HEK293 (cell line): Measurements from ENCODE around the gene RBM34.
A peak's percentile ranks its signal among the peaks of the same experiment; 100 is the strongest.

Experiments used
- ZBTB1 ChIP-seq: fragments of 450-650 bp; formaldehyde crosslinking; IDR thresholded peaks from 2 replicates; pipeline ENCODE4 v1.5.1; 2016; ENCODE audit warnings: missing biosample characterization, missing genetic modification characterization
- ZBTB17 ChIP-seq: fragments of 450-650 bp; formaldehyde crosslinking; IDR thresholded peaks from 2 replicates; pipeline ENCODE4 v1.5.1; 2016; ENCODE audit warnings: missing biosample characterization, missing genetic modification characterization
- ZBTB44 ChIP-seq: fragments of 450-650 bp; IDR thresholded peaks from 2 replicates; pipeline ENCODE4 v1.5.1; 2018; ENCODE audit warnings: missing biosample characterization, mild to moderate bottlenecking, missing genetic modification characterization
- ZBTB7A ChIP-seq: fragments of 450-650 bp; formaldehyde crosslinking; IDR thresholded peaks from 2 replicates; pipeline ENCODE4 v1.5.1; 2016; ENCODE audit warnings: low read depth, missing biosample characterization, missing genetic modification characterization
- ZFP37 ChIP-seq: fragments of 450-650 bp; formaldehyde crosslinking; IDR thresholded peaks from 2 replicates; pipeline ENCODE4 v1.5.1; 2016; ENCODE audit warnings: missing biosample characterization, missing genetic modification characterization
- ZNF10 ChIP-seq: fragments of 450-650 bp; formaldehyde crosslinking; IDR thresholded peaks from 2 replicates; pipeline ENCODE4 v1.5.1; 2017; ENCODE audit warnings: missing biosample characterization, missing genetic modification characterization
- ZNF169 ChIP-seq: fragments of 450-650 bp; formaldehyde crosslinking; IDR thresholded peaks from 2 replicates; pipeline ENCODE4 v1.5.1; 2016; ENCODE audit warnings: missing biosample characterization, missing genetic modification characterization
- ZNF2 ChIP-seq: fragments of 450-650 bp; formaldehyde crosslinking; IDR thresholded peaks from 2 replicates; pipeline ENCODE4 v1.5.1; 2016; ENCODE audit warnings: missing biosample characterization, missing genetic modification characterization
- ZNF23 ChIP-seq: fragments of 450-650 bp; formaldehyde crosslinking; IDR thresholded peaks from 2 replicates; pipeline ENCODE4 v1.5.1; 2016; ENCODE audit warnings: missing biosample characterization, missing genetic modification characterization, borderline replicate concordance
- ZNF24 ChIP-seq: fragments of 450-650 bp; formaldehyde crosslinking; IDR thresholded peaks from 2 replicates; pipeline ENCODE4 v1.5.1; 2016; ENCODE audit warnings: missing biosample characterization, missing genetic modification characterization
- ZNF394 ChIP-seq: fragments of 450-650 bp; formaldehyde crosslinking; IDR thresholded peaks from 2 replicates; pipeline ENCODE4 v1.5.1; 2016; ENCODE audit warnings: missing biosample characterization, missing genetic modification characterization, mild to moderate bottlenecking, moderate library complexity, borderline replicate concordance
- ZNF398 ChIP-seq: fragments of 450-650 bp; formaldehyde crosslinking; IDR thresholded peaks from 2 replicates; pipeline ENCODE4 v1.5.1; 2017; ENCODE audit warnings: missing biosample characterization, missing genetic modification characterization
- ZNF514 ChIP-seq: fragments of 450-650 bp; formaldehyde crosslinking; IDR thresholded peaks from 2 replicates; pipeline ENCODE4 v1.5.1; 2016; ENCODE audit warnings: missing biosample characterization, missing genetic modification characterization
- ZNF529 ChIP-seq: fragments of 450-650 bp; formaldehyde crosslinking; IDR thresholded peaks from 2 replicates; pipeline ENCODE4 v1.5.1; 2017; ENCODE audit warnings: missing genetic modification characterization, missing biosample characterization; ENCODE audit not compliant: insufficient replicate concordance
- ZNF621 ChIP-seq: fragments of 450-650 bp; formaldehyde crosslinking; IDR thresholded peaks from 2 replicates; pipeline ENCODE4 v1.5.1; 2017; ENCODE audit warnings: missing biosample characterization, missing genetic modification characterization
- ZNF623 ChIP-seq: fragments of 450-650 bp; formaldehyde crosslinking; IDR thresholded peaks from 2 replicates; pipeline ENCODE4 v1.5.1; 2016; ENCODE audit warnings: missing biosample characterization, missing genetic modification characterization
- ZNF660 ChIP-seq: fragments of 450-650 bp; IDR thresholded peaks from 2 replicates; pipeline ENCODE4 v1.5.1; 2018; ENCODE audit warnings: missing biosample characterization, mild to moderate bottlenecking, missing genetic modification characterization
- ZNF843 ChIP-seq: fragments of 450-650 bp; formaldehyde crosslinking; IDR thresholded peaks from 2 replicates; pipeline ENCODE4 v1.5.1; 2016; ENCODE audit warnings: missing biosample characterization, missing genetic modification characterization
- ZSCAN30 ChIP-seq: fragments of 450-650 bp; IDR thresholded peaks from 2 replicates; pipeline ENCODE4 v1.5.1; 2018; ENCODE audit warnings: missing biosample characterization, mild to moderate bottlenecking, missing genetic modification characterization, moderate library complexity
- ZSCAN4 ChIP-seq: fragments of 450-650 bp; formaldehyde crosslinking; IDR thresholded peaks from 2 replicates; pipeline ENCODE4 v1.5.1; 2017; ENCODE audit warnings: missing biosample characterization, missing genetic modification characterization
- TF ChIP-seq, protein P1 (sequence below): fragments of 450-650 bp; formaldehyde crosslinking; IDR thresholded peaks from 2 replicates; pipeline ENCODE4 v1.5.1; 2016; ENCODE audit warnings: missing biosample characterization, missing genetic modification characterization, borderline replicate concordance
- TF ChIP-seq, protein P2 (sequence below): fragments of 450-650 bp; formaldehyde crosslinking; IDR thresholded peaks from 2 replicates; pipeline ENCODE4 v1.5.1; 2016; ENCODE audit warnings: missing biosample characterization, missing genetic modification characterization

Gene RBM34

GRCh38 chr1:235160957-235161684 lies at the start of gene RBM34 (continued):
- TF ChIP-seq, protein P1, sequence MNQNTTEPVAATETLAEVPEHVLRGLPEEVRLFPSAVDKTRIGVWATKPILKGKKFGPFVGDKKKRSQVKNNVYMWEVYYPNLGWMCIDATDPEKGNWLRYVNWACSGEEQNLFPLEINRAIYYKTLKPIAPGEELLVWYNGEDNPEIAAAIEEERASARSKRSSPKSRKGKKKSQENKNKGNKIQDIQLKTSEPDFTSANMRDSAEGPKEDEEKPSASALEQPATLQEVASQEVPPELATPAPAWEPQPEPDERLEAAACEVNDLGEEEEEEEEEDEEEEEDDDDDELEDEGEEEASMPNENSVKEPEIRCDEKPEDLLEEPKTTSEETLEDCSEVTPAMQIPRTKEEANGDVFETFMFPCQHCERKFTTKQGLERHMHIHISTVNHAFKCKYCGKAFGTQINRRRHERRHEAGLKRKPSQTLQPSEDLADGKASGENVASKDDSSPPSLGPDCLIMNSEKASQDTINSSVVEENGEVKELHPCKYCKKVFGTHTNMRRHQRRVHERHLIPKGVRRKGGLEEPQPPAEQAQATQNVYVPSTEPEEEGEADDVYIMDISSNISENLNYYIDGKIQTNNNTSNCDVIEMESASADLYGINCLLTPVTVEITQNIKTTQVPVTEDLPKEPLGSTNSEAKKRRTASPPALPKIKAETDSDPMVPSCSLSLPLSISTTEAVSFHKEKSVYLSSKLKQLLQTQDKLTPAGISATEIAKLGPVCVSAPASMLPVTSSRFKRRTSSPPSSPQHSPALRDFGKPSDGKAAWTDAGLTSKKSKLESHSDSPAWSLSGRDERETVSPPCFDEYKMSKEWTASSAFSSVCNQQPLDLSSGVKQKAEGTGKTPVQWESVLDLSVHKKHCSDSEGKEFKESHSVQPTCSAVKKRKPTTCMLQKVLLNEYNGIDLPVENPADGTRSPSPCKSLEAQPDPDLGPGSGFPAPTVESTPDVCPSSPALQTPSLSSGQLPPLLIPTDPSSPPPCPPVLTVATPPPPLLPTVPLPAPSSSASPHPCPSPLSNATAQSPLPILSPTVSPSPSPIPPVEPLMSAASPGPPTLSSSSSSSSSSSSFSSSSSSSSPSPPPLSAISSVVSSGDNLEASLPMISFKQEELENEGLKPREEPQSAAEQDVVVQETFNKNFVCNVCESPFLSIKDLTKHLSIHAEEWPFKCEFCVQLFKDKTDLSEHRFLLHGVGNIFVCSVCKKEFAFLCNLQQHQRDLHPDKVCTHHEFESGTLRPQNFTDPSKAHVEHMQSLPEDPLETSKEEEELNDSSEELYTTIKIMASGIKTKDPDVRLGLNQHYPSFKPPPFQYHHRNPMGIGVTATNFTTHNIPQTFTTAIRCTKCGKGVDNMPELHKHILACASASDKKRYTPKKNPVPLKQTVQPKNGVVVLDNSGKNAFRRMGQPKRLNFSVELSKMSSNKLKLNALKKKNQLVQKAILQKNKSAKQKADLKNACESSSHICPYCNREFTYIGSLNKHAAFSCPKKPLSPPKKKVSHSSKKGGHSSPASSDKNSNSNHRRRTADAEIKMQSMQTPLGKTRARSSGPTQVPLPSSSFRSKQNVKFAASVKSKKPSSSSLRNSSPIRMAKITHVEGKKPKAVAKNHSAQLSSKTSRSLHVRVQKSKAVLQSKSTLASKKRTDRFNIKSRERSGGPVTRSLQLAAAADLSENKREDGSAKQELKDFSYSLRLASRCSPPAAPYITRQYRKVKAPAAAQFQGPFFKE (tag by site-specific recombination) = no peak
- no peak for TF ChIP-seq ZNF169
- TF ChIP-seq ZFP37 (tag by site-specific recombination) = peak; percentile 96
- no peak for TF ChIP-seq ZNF621
- TF ChIP-seq, protein P2, sequence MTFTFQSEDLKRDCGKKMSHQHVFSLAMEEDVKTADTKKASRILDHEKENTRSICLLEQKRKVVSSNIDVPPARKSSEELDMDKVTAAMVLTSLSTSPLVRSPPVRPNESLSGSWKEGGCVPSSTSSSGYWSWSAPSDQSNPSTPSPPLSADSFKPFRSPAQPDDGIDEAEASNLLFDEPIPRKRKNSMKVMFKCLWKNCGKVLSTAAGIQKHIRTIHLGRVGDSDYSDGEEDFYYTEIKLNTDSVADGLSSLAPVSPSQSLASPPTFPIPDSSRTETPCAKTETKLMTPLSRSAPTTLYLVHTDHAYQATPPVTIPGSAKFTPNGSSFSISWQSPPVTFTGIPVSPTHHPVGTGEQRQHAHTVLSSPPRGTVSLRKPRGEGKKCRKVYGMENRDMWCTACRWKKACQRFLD (tag by site-specific recombination) = no peak
- TF ChIP-seq ZNF529 (tag by site-specific recombination) = no peak
- 0 out of 2 replicates have a peak, but pooled peaks have one; percentile 62 for TF ChIP-seq ZBTB7A
- TF ChIP-seq ZNF2 (tag by site-specific recombination) = peak; percentile 88
- TF ChIP-seq ZBTB1 (tag by site-specific recombination) = peak; percentile 37; the same call in 1 of the 2 replicates
- TF ChIP-seq ZBTB44 (tag by site-specific recombination) = peak; percentile 59; the same call in 1 of the 2 replicates
- peak; percentile 98 for TF ChIP-seq ZBTB17 (tag by site-specific recombination)
- TF ChIP-seq ZNF623 (tag by site-specific recombination) = peak; percentile 6
- 0 out of 2 replicates have a peak, but pooled peaks have one; percentile 47 for TF ChIP-seq ZSCAN4
- no peak; the same call in 1 of the 2 replicates for TF ChIP-seq ZSCAN30
- peak; percentile 84; the same call in 1 of the 2 replicates for TF ChIP-seq ZNF10 (tag by site-specific recombination)
- peak; percentile 60 for TF ChIP-seq ZNF394 (tag by site-specific recombination)
- no peak for TF ChIP-seq ZNF23 (tag by site-specific recombination)
- peak; percentile 69 for TF ChIP-seq ZNF24 (tag by site-specific recombination)
- peak; percentile 72 for TF ChIP-seq ZNF843 (tag by site-specific recombination)
- TF ChIP-seq ZNF514 (tag by site-specific recombination) = no peak
- TF ChIP-seq ZNF398 (tag by site-specific recombination) = peak; percentile 67; the same call in 1 of the 2 replicates
- peak; percentile 78; the same call in 1 of the 2 replicates for TF ChIP-seq ZNF660 (tag by site-specific recombination)
